Stimulated activated CD8-positive, alpha-beta memory T cell treated with anti-CD3 and anti-CD28 coated beads, Interleukin-2, amount 100 ng/mL, for 48 hours (primary cell): ENCODE data around the gene ENOX2.
"Not testable (repeated sequence)": the region's sequence is repeated elsewhere in the genome, so short reads cannot be mapped to it uniquely, and the experiment has no call there.

Experiments
- DNase-seq, 2 donors: peaks; one replicate each; pipeline ENCODE4 v3.0.0-alpha.2; 2020; ENCODE audit warnings: low read depth in 2 of 2

The ENOX2 gene

DNA sequence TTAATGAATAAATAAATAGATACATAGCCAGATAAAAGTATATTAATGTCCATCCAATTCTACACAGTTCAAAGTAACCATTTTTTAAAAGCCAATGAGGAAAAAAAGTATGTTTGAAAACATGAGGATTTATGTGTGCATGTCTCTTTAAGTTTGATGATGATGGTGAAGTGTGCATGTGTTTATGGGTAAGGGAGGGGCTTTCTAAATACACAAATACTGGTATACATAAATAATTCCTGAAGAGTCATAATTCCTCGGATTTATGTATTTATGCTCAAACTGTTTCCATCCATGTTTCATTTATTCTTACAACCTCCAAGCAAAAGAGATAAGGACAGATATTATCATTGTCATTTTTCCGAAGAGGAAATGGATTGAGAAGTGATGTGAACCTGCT lies 75.4 kb downstream of the ENOX2 start:
- no peak for DNase-seq

DNA sequence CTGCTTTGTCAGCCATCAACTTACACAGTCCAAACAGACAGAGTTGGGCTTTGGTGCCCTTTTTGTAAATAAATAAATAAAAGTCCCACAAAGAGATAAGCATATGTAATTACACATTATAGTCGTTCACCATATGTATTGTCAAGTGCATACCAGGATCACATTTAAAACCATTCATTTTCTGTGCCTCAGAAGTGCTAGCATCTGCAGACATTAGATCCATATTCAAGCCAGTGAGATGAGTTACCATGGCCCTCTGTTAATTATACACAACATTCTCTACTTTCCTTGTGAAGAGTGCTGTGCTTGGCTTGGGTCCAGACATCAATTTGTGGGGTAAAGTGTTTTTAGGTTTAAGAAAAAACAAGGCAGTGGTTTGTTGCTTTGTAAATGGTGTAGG lies 76.8 kb downstream of the ENOX2 start:
- DNase-seq: no peak

DNA sequence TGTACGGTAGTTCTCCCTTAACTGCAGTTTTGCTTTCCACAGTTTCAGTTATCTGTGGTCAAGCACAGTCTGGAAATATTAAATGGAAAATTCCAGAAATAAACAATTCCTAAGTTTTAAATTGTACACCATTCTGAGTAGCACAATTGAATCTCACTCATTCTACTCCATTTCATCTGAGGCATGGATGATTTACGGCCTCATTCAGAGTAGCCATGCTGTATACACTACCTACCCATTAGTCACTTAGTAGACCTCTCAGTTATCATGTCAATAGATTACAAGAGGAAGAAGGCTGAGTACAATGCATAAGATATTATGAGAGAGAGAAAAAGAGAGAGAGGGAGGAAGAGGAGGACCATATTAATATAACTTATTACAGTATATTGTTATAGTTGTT lies 77.5 kb downstream of the ENOX2 start:
- DNase-seq: no peak

DNA sequence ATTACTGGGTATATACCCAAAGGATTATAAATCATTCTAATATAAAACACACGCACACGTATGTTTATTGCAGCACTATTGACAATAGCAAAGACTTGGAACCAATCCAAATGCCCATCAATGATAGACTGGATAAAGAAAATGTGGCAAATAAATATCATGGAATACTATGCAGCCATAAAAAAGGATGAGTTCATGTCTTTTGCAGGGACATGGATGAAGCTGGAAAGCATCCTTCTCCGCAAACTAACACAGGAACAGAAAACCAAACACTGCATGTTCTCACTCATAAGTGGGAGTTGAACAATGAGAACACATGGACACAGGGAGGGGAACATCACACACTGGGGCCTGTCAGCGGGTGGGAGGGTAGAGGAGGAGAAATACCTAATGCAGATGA lies 83.6 kb downstream of the ENOX2 start:
- not testable (repeated sequence) for DNase-seq

DNA sequence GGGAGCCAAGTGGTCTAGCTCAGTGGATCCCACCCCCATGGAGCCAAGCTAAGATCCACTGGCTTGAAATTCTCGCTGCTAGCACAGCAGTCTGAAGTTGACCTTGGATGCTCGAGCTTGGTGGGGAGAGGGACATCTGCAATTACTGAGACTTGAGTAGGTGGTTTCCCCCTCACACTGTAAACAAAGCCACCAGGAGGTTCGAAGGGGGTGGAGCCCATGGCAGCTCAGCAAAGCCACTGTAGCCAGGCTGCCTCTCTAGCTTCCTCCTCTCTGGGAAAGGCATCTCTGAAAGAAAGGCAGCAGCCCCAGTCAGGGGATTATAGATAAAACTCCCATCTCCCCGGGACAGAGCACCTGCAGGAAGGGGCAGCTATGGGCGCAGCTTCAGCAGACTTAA lies 89.1 kb downstream of the ENOX2 start:
- DNase-seq: not testable (repeated sequence)

DNA sequence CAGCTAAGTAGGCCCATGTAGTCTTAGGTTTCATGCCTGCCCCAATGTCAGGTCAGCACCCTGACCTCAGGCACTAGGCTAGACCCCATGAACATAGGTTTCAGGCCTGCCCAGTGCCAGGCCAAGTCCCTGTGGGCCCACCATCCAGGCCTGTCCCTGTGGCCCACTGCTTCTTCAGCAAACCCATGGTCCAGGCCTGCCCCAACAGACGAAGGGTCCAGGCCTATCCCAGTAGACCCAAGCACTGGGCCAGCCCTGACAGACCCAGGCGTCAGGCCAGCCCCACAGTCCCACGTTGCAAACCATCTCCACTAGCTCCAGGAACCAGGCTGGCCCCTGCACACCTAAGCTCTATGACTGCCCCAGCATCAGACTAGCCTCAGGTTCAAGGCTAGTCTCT lies 92.4 kb downstream of the ENOX2 start:
- no peak for DNase-seq

DNA sequence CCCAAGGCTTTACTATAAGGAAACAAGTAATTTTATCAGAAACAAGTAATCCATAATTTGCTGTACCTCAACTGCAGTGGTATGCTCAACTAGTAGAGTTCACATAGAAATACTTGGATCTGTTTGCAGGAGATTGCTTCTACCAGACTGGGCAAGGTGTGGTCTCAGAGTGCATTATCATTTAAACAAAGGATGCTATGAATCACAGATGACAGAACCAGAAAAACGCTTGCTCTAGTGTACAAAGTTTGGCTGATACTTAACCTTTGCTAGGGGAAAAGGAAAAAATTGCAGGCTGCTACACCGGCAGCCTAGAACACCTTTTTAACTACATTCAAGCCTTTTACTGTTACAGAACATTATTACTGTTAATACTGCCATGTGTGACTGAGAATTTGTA lies 97.1 kb downstream of the ENOX2 start:
- DNase-seq: no peak

DNA sequence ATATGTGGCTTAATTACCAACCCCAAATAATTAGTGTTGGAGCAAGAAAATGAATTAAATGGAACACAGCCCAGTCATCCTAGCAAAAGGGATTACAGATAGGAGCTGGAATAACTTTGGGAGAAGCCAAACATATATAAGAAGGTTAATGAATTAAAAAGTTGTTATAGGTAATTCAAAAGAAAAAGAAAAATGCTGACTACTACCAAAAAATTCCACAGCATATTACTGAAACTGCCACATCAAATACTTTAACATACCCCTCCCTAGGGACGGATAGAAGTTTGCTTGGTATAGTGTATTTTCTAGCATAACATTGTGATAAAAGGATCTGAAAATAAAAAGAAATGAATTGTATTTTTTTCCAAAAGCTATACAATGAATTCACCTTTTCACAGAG lies 99.5 kb downstream of the ENOX2 start:
- no peak for DNase-seq

DNA sequence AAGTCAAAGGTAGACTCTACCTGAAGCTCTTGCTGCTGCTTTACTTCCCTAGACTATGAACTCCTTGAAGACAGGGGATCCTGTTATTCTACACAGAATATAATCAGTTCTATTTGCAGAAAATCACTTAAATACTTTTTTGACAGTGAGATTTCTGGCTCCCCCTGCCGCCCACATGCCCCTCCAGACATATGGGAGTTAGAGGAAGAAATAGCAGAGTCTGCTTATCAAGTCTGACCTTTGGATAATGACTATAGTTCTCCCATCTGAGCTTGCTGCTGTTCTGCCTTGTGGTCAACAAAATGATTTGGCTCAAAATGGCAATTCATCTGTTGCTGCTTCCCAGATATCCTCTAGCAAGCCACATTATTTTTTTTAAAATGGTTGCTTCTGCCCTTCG lies 101.1 kb downstream of the ENOX2 start:
- no peak for DNase-seq

DNA sequence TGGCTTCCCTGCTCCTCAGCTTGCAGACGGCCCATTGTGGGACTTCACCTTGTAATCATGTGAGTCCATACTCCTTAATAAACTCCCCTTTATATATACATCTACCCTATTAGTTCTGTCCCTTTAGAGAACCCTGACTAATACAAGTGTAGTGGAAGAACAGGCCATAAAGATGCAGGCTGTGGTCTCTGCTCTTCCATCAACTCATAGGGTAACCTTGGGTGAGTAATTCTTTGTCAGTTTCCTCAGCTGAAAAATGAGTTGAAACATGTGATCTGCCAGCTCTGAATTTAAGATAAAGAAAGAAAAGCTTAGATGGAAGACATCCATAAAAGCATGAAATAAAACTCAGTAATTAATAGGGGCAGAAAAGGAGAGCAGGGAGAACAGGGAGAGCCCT lies 103.6 kb downstream of the ENOX2 start:
- DNase-seq: no peak

DNA sequence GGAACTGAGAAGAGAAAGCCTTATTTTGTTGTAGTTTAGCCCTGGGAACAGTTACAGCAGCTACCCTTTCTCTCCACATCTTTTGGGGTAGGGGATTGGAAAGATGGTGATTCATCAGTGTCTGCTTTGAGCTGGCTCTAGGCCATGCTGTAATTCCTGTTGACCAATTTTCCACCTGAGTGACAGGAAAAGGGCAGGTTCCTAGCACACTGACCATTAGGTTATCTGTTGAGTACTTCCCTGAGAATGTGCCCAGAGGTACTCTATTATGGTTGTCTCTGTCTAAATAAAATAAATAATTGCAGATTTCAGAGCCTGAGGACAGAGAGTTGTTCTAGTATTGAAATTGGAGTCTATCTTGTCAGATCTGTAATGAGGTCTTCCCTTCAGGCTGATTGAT lies 109.0 kb downstream of the ENOX2 start:
- no peak for DNase-seq

DNA sequence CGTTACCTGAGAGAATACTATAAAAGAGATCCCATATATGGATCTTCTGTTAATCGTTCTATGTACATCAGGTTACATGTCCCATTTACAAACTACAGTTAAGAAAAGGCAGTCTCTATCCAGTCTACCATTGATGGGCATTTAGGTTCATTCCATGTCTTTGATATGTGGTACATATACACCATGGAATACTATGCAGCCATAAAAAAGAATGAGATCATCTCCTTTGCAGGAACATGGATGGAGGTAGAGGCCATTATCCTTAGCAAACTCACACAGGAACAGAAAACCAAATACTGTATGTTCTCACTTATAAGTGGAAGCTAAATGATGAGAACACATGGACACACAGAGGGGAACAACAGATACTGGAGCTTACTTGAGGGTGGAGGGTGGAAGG lies 111.1 kb downstream of the ENOX2 start:
- DNase-seq: not testable (repeated sequence)

DNA sequence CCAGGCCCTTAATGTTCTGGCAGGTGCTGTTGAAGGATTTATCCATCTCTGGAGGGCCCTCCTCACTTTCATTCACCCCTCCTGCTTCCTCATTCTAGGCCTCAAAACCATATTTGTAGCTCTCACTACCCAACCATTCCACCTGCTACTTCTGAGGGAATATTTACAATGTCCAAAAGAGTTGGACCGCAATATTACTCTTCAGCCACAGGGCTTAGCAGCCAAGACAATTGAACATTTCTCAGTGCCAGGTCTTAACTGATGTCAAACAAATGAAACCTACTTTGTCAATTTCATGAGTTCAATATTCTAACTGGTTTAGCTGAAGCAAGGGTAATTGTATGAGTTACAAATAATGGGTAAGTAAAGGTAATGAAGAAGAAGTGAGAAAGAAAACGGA lies 113.2 kb downstream of the ENOX2 start:
- no peak for DNase-seq

DNA sequence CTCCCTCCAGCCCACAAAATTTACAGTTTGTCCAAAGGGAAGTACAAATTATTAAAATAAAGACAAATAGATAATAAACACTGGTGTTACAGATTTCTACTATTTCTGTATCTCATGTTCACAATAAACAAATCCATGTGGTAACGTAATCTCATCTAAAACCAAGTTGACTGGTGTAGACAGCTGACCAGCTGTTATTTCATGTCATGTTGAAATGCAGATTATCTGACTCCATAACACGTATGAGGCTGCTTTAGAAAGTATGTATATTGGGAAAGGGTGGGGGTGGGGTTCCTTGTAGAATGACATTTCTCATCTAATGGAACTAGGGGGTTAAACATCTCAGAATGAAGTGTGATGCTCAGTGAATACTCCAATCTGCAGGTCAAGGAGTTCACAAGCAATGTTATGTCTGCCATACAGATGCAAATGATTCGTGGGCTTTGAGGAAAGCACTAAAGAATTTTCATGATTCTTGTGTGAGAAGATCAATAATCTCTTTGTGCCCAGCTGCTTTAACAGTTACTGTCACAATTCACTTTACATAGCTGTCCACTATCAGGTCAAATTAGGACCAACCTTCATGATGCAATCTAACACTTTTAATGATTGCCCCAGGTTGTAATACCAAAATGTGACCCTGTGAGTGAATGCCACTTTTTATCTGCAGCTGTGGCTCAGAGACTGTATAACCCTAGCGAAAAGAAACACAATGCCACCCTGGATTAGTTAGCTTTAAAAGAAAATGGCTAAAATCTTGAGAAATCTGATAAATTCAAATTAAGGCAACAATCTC lies 114.0 kb downstream of the ENOX2 start:
- no peak for DNase-seq

DNA sequence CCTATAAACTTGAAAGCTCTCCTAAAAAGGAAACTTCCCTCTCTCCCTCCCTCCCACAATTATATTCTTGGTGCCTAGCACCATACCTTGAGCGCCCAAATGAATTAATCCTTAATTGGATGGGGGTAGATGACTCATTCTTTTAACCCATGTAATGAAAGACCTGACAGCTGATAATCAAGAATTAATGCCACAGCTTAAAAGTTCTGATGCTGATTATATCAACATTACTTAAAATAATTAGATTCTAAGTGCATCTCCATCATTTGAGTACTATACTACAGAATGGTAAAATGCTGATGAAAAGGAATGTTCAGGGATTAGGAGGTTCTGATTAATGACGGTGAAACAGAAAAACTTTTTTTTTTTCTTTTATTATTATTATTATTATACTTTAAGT lies 117.0 kb downstream of the ENOX2 start:
- DNase-seq: no peak

DNA sequence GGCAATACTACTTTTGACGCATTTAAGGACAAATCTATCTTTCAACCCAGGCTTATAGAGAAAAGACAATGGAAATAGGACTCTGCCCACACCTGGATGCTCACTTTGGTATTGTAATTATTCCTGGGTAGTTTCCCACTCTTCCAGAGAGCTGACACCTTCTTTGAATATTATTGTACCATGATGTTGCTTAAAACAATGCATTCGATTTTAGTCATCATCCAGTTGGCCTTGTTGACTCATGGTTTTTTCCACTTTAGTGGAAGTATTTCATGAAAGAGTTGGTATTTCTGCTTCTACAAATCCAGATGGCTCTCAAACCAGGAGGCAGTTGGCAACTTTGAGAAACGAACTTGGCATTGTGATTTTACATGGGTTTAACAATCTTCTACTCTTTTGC lies 124.2 kb downstream of the ENOX2 start:
- DNase-seq: no peak

DNA sequence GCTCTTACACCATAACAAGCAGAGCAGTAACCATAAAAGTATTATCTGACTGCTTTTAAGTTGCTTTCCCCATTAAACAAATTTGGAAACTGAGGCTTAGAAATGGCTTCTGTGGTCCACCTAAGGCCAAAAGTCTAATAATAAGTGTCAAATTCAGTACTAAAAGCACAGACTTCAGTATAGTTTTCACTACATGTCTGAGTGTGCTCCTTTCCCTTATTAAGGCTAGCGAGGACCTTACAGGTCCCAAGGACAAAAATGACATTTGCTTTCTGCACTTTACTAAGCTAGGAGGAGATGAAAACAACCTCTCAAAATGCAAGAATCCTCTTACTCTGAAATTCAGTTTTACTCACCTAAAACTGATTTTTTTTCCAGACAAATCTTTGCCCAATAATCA lies 127.2 kb downstream of the ENOX2 start:
- DNase-seq: no peak

DNA sequence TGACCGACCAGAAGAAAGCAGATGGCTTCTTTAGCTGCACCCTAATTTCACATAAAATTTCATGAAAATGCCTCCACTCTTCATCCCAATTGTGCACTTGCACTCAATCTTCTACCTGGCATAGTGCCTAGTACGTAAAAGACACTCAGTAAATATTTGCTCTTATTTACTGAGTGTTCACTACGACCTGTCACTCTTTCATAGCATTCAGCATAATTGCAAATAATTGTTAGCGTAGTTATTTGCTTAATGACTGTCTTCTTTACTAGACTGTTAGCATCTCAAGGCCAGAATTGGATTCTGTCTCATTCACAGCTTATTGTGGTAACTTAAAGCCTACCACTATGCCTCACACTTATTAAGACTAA lies 130.2 kb downstream of the ENOX2 start:
- DNase-seq: no peak

DNA sequence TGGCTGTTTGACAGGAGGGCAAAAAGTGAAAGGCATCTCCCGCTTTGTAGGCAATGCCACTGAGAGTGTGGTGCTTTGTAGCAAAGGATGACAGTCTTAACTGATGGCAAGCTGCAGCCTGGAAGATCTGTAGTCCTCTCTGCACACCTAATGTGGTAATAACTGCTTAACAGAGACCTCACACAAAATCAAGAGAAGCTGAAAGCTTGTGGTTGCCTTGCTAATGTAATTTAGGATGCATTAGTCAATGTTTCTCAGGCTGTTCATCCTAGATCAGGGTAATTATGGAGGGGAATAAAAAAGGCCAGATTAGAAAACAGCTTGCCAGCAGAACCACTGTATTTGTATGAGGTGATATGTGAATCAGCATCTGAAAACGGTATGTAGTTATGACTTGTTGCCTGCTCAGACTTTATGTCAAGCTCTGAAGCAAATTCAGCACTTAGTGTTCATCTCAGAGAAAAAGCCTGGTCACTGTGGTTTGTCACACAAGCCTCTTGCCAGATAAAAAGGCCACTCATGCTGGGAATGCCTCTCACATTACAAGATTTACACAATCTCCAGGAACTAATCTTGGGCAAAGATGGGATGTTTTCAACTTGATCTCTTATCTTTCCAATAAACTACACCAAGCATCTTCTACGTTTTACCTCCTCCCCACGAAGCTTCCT lies 130.8 kb downstream of the ENOX2 start:
- DNase-seq: no peak

DNA sequence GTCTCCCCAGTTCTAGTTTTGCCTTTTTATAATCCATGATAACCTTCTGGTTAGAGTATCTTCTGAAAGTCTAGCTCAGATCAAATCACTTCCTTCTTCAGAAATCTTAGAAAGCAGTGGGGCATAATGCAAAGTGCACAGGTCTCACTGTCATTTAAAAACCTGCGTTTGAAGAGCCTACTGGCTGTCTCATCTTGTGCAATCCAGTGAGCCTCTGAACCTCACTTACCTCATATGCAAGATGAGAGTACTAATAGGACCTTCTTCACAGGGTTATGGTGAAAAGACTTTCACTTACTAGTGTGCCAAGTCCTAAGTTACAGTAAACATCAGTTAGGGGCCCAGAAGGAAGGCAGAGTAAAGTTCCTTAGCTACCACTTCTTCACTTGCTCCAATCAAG lies 131.4 kb downstream of the ENOX2 start:
- no peak for DNase-seq

DNA sequence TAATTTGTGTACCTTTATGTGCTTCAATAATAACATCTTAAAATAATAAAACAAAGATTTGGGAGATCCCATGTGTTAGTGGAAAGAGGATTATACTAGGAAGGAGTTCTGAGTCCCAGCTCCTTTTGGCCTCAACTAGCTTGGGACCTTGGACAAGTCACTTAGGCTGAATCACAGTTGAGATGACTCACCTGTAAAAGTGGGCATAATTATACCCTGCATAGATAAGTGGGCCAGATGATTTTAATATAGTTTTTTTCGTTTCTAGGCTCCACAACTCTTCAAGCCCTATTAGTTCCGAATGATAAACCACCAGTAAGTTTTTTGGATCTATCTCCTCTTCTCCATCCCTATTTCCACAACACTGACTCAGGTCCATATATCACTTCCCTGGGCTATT lies 131.8 kb downstream of the ENOX2 start:
- DNase-seq: no peak

DNA sequence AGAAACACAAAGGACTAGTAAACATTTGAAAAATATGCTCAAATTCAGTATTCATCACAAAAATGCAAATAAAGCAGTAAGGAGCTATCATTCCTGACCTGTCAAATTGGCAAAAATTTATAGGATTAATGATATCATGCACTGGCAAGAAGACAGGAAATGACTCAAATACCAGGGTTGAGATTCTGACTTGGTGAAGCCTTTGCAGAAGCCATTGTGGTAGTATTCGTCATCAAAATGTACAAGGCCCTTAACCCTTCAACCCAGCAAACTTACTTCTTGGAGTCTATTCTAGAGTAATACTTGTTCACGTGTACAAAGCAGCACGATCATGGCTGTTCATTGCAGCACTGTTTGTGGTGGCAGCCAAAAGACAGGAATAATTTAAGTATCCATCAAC lies 132.4 kb downstream of the ENOX2 start:
- no peak for DNase-seq

DNA sequence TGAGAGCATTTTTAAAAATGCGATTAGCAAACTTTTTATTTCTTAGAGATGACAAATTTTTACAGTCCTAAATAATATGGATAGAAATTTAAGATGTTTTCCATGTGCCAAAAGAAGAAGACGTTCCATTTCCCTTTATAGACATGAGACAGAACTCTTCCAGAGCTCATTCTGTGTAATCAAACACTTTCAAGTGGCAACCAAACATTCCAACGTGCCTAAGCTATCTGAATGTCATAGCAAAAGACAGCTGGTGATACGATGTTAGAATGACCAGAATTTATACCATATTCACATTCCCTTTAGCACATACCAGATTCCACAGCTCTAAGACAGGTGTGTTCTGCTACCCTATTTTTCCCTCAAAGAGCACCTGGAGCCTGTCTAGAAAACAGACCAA lies 133.2 kb downstream of the ENOX2 start:
- no peak for DNase-seq

DNA sequence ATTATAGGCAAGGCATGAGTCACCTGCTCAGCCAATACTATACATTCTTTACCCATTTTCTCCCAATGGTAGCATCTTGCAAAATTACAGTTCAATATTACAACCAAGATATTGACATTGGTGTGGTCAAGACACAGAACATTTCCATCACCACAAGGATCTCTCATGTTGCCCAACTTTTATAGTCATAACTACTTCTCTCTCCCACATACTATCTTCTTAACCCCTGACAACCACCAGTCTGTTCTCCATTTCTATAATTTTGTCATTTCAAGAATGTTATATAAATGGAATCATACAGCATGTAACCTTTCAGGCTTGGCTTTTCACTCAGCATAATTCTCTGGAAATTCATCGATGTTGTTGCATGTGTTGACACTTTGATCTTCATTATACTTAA lies 144.9 kb downstream of the ENOX2 start:
- DNase-seq: no peak
